GM12873 (cell line): ENCODE results near the gene SF3B3.
A peak's percentile ranks its signal among the peaks of the same experiment; 100 is the strongest.

Source experiments
- TF ChIP-seq, protein P1 (sequence below): IDR thresholded peaks from 2 replicates; pipeline ENCODE4 v1.5.1; 2012; ENCODE audit warnings: low read depth, mild to moderate bottlenecking, moderate library complexity, low read length, control low read depth; ENCODE audit not compliant: insufficient read depth; ENCODE audit errors: missing control alignments

Gene SF3B3

DNA sequence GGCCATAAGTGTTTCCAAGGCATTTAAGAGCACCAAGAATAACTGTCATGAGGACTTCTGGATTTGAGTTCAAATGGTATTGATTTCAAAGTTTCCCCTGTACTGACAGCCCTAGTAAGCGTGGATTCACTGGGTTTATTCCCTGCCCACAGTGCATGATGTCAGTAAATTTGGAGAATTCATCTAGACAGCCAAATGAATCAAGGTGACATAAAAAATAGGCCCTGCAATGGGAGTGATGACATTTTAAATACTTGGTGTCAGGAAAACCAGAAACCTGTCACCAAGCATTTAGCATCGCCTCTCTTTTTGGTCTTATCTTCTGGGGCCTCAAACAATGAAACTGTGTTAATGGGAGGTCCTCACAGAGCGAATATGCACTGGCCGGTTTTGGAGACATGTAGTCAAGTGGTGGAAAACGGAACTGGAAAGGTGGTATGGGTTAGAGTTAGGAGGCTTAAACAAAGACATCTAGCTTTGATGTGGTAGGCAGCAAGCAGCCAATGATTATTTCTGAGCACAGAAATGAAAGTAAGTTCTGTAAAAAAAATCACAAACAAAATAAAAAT is 29.3 kb upstream of the SF3B3 start:
- TF ChIP-seq, protein P1, sequence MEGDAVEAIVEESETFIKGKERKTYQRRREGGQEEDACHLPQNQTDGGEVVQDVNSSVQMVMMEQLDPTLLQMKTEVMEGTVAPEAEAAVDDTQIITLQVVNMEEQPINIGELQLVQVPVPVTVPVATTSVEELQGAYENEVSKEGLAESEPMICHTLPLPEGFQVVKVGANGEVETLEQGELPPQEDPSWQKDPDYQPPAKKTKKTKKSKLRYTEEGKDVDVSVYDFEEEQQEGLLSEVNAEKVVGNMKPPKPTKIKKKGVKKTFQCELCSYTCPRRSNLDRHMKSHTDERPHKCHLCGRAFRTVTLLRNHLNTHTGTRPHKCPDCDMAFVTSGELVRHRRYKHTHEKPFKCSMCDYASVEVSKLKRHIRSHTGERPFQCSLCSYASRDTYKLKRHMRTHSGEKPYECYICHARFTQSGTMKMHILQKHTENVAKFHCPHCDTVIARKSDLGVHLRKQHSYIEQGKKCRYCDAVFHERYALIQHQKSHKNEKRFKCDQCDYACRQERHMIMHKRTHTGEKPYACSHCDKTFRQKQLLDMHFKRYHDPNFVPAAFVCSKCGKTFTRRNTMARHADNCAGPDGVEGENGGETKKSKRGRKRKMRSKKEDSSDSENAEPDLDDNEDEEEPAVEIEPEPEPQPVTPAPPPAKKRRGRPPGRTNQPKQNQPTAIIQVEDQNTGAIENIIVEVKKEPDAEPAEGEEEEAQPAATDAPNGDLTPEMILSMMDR = no peak

DNA sequence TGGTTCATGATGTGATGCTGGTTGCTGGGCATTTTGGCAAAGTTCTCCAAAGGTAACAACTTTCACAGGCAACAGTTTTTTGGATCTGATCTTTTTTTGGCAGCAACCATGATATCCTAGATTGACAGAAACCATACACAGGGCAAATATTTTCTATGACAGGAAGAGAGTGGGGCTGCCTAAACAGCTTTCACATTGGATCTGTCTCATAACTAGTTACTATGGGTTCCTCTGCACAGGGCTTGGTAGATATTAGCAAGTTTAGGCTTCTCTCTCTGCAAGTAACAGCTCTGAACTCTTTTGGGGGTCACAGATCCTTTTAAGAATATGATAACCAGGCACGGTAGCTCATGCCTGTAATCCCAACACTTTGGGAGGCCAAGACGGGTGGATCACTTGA is 28.8 kb upstream of the SF3B3 start:
- TF ChIP-seq, protein P1 = no peak

DNA sequence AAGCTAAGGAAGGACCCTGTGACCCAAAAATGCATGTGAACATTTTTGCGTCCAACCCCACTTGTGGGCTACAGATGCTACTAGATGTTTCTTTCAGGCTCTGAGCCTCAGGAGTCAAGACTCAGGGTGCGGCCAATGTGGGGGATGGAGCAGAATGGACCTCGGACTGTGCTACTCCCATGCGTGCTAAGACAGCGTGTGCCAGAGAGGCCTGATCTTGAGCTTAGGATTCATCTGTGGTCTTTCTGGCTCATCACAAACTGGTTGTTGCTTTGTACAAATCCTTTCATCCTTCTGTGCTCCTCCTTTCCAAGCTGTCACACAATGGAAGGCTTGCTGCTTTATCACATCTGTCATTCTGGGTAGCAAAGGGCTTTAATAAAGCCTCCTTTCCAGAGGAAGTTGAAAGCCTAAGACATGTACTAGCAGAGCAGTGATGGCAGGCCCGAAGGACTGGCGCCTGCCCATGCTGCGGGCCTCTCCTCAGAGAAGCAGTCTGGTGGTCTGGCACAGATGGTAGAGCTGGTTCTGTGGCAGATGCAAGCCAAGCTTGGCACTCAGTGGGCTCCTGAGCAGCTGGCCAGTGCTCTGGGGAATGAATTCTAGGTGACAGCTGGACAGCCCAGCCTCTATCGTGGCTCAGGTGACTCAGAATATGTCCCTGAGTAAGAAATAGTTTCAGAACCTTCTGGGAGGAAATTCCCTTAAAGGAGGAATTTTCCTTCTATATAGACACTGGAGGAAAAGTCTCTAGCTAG is 28.0 kb upstream of the SF3B3 start:
- TF ChIP-seq, protein P1 = no peak

DNA sequence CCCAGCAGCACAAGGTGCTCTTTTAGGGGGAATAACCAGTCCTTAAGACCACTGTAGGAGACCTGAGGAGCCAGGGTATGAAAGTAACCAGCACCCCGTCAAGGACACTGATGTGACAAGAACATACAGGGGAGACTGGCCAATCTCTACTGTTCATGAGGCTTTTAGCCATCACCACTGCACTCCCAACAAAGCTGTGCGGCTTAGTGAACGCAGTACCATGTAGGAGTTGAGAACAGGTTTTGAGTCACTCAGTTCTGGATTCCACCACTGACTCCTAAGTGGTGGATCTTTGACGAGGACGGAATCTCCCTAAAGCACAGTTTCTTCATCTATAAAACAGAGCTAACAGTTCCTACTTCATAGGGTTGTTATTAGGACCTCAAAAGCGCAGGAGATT is 27.1 kb upstream of the SF3B3 start:
- TF ChIP-seq, protein P1 = peak; percentile 2

DNA sequence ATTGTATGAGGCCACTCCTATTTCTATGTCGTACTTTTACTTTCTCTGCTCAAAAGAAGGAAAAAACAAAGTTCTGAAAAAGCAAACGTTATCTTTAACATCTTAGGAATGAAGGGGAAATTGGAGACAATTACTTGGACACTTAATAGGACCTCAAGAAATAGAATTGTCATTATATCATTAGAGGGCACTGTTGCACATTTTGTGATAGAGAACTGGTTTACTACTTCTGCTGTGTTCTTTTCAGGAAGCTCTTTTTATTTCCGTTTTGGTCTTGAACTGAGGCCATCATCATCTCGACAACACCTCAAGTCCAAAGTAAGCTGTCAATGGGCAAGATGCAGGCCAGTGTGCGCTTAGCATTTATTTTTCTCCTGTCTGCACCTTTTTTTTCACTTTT is 14.9 kb upstream of the SF3B3 start:
- TF ChIP-seq, protein P1 = peak; percentile 29

DNA sequence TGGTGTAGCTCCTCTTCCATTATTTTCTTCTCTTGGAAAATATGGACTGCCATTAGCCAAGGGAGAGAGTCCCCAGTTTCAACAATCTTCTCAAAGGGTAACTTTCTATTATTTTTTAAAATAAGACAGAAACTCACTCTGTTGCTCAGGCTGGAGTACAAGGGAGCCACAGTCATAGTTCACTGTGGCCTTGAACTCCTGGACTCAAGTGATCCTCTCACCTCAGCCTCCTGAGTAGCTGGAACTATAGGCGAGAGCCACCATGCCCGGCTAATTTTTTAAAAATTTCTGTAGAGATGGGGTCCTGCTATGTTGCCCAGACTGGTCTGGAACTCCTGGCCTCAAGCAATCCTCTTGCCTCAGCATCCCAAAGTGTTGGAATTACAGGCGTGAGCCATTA is 13.4 kb upstream of the SF3B3 start:
- TF ChIP-seq, protein P1 = no peak

DNA sequence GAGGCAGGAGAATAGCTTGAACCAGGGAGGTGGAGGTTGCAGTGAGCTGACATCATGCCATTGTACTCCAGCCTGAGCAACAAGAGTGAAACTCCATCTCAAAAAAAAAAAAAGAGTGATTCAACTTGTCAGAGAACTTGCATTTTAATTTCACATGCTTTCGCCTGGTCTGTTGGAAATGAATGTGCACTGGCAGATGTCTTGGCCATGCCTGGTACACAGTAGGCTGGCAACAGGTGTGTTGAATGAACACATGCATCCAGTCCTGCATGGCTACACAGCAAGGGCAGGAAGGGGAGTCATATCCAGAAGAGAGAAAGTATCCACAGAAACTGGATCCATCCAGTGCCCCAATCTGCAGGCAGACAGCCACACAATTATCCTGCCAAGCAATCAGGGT is 11.8 kb upstream of the SF3B3 start:
- TF ChIP-seq, protein P1 = no peak
